Measurements from ENCODE around the gene NLRP1.

NLRP1 gene

DNA sequence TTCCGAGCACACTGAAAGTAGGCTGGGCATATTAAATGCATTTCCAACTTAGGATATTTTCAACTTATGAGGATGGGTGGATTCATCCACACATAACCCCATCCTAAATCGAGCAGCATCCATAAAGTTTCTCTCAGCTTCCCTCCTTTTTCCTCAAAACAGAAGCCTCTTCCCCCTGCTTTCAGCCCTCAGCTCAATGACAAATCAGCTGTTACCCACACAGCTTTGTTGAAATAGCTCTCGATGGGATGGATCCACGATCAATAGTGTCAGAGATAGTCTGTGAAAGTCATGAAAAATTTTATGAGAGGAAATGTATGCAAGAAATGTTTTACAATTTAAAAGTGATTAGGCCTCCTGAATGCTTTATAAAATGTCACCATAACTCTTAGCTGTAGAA is 118.0 kb downstream of the NLRP1 start:
- DNase-seq, result no peak

DNA sequence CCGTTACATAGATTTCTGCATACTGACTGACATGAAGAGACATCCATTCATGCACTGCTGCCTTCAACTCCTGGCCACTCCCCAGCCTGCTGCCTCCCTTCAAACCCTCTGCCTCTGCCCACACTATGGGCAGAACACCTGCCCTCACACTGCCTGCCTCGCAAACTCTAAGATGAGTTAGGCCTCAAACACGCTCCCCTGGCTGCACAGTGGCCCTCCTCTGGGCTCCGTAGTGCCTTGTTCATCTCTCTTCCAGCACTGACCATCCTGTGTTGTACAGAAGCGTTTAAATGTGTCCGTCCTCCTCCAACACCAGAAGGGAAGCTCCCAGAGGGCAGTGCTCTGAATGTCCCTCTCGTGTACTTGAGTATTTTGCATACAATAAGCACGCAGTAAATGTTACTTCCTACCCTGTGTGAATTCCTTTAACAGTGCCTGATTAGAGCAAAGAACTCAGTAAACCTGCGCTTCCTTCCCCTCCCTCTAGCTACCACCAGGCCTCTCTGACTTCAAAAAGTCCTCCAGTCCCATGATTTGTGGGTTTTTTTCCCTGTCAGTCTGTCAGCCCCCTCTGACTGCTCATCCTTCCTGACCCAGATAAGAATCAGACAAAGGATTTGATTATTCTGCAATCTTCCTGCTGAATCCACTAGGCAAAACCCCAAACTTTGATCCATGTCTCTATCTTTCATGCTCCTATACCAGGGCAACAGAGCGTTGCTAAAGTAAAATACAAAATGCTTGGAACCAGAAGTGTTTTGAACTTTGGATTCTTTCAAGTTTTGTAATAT is 119.4 kb downstream of the NLRP1 start:
- no peak for DNase-seq
